HepG2 (cell line): ENCODE results near the gene CYLD.

Experiments used
- EHMT2 ChIP-seq: fragments of 200-600 bp; sonication (generic); IDR thresholded peaks from 2 replicates; pipeline ENCODE4 v1.7.0; 2017; ENCODE audit warnings: antibody characterized with exemption, low read depth, low read length, borderline replicate concordance
- FOSL2 ChIP-seq: sonication (generic); formaldehyde crosslinking; IDR thresholded peaks from 2 replicates; pipeline ENCODE4 v1.4.0; 2020; ENCODE audit warnings: missing genetic modification reagents
- GLI4 ChIP-seq: sonication (generic); formaldehyde crosslinking; IDR thresholded peaks from 2 replicates; pipeline ENCODE4 v1.5.1; 2020; ENCODE audit warnings: missing genetic modification reagents, mild to moderate bottlenecking, moderate library complexity, borderline replicate concordance
- NFATC3 ChIP-seq: sonication (generic); formaldehyde crosslinking; IDR thresholded peaks from 2 replicates; pipeline ENCODE4 v1.5.1; 2020; ENCODE audit warnings: mild to moderate bottlenecking, missing genetic modification reagents
- NR3C1 ChIP-seq: sonication (generic); formaldehyde crosslinking; IDR thresholded peaks from 2 replicates; pipeline ENCODE4 v1.4.0; 2020; ENCODE audit warnings: missing genetic modification reagents
- POLR2A ChIP-seq, 2 experiments: IDR thresholded peaks; 2 replicates each; pipeline ENCODE4 v1.6.1; 2011; ENCODE audit warnings: low read depth in 2 of 2, low read length in 2 of 2, mild to moderate bottlenecking in 1 of 2, moderate library complexity in 1 of 2; ENCODE audit not compliant: insufficient read depth in 1 of 2
- RAD51 ChIP-seq: fragments of 450-650 bp; IDR thresholded peaks from 2 replicates; pipeline ENCODE4 v1.6.1; 2016; ENCODE audit warnings: borderline replicate concordance
- REPIN1 ChIP-seq: sonication (generic); formaldehyde crosslinking; IDR thresholded peaks from 2 replicates; pipeline ENCODE4 v1.8.0; 2022; ENCODE audit warnings: missing genetic modification reagents, low read depth, mild to moderate bottlenecking, borderline replicate concordance
- SRSF1 ChIP-seq: fragments of 200-400 bp; formaldehyde crosslinking; optimal IDR thresholded peaks from 2 replicates; pipeline ENCODE3; 2017; ENCODE audit warnings: mild to moderate bottlenecking, low read depth, low read length, moderate library complexity
- TF ChIP-seq, protein P1 (sequence below): sonication (generic); formaldehyde crosslinking; IDR thresholded peaks from 2 replicates; pipeline ENCODE4 v1.4.0; 2020; ENCODE audit warnings: mild to moderate bottlenecking, missing genetic modification reagents
- TF ChIP-seq, protein P2 (sequence below): sonication (generic); formaldehyde crosslinking; IDR thresholded peaks from 2 replicates; pipeline ENCODE4 v1.5.0; 2020; ENCODE audit warnings: mild to moderate bottlenecking, missing genetic modification reagents, moderate library complexity
- TF ChIP-seq, protein P3 (sequence below): sonication (generic); formaldehyde crosslinking; IDR thresholded peaks from 2 replicates; pipeline ENCODE4; 2020; ENCODE audit warnings: missing genetic modification reagents, mild to moderate bottlenecking, borderline replicate concordance
- TF ChIP-seq, protein P4 (sequence below): IDR thresholded peaks from 2 replicates; pipeline ENCODE4 v1.6.1; 2016

DNA sequence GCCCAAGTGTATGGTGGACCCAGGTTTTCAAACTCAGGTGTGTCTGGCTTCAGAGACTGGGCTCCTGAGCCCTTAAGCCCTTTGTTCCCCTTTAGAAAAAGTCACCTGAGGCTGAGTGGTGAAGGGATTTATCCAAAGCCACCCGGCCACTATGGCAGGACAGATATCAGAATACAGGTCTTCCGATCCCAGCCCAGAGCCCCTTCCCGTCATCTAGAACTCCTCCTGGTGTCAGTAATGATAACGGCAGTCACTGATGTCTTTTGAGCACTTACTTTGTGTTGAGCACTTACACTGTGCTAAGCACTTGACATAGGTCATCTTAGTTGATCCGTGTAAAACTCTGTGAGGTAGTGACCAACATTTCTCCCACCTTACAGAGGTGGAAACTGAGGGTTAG lies 31.9 kb upstream of the CYLD start:
- no peak for TF ChIP-seq REPIN1 (CRISPR knock-in tag)
- TF ChIP-seq SRSF1: no peak
- no peak for TF ChIP-seq GLI4
- TF ChIP-seq, protein P1, sequence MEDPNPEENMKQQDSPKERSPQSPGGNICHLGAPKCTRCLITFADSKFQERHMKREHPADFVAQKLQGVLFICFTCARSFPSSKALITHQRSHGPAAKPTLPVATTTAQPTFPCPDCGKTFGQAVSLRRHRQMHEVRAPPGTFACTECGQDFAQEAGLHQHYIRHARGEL: no peak
- TF ChIP-seq, protein P2, sequence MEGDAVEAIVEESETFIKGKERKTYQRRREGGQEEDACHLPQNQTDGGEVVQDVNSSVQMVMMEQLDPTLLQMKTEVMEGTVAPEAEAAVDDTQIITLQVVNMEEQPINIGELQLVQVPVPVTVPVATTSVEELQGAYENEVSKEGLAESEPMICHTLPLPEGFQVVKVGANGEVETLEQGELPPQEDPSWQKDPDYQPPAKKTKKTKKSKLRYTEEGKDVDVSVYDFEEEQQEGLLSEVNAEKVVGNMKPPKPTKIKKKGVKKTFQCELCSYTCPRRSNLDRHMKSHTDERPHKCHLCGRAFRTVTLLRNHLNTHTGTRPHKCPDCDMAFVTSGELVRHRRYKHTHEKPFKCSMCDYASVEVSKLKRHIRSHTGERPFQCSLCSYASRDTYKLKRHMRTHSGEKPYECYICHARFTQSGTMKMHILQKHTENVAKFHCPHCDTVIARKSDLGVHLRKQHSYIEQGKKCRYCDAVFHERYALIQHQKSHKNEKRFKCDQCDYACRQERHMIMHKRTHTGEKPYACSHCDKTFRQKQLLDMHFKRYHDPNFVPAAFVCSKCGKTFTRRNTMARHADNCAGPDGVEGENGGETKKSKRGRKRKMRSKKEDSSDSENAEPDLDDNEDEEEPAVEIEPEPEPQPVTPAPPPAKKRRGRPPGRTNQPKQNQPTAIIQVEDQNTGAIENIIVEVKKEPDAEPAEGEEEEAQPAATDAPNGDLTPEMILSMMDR (CRISPR knock-in tag): no peak
- TF ChIP-seq, protein P3, sequence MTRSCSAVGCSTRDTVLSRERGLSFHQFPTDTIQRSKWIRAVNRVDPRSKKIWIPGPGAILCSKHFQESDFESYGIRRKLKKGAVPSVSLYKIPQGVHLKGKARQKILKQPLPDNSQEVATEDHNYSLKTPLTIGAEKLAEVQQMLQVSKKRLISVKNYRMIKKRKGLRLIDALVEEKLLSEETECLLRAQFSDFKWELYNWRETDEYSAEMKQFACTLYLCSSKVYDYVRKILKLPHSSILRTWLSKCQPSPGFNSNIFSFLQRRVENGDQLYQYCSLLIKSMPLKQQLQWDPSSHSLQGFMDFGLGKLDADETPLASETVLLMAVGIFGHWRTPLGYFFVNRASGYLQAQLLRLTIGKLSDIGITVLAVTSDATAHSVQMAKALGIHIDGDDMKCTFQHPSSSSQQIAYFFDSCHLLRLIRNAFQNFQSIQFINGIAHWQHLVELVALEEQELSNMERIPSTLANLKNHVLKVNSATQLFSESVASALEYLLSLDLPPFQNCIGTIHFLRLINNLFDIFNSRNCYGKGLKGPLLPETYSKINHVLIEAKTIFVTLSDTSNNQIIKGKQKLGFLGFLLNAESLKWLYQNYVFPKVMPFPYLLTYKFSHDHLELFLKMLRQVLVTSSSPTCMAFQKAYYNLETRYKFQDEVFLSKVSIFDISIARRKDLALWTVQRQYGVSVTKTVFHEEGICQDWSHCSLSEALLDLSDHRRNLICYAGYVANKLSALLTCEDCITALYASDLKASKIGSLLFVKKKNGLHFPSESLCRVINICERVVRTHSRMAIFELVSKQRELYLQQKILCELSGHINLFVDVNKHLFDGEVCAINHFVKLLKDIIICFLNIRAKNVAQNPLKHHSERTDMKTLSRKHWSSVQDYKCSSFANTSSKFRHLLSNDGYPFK: no peak
- TF ChIP-seq RAD51: no peak
- no peak for TF ChIP-seq NR3C1 (CRISPR knock-in tag)
- no peak for TF ChIP-seq POLR2A (IDR thresholded peaks at IDR 0.05; ENCODE audit: insufficient read depth in 1 of 2, low read depth in 2 of 2, low read length in 2 of 2)
- TF ChIP-seq EHMT2: no peak
- no peak for TF ChIP-seq FOSL2 (CRISPR knock-in tag)
- TF ChIP-seq, protein P4, sequence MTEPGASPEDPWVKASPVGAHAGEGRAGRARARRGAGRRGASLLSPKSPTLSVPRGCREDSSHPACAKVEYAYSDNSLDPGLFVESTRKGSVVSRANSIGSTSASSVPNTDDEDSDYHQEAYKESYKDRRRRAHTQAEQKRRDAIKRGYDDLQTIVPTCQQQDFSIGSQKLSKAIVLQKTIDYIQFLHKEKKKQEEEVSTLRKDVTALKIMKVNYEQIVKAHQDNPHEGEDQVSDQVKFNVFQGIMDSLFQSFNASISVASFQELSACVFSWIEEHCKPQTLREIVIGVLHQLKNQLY (CRISPR knock-in tag): no peak
- no peak for TF ChIP-seq NFATC3 (CRISPR knock-in tag)
